NCI-H1105 (cell line): Measurements from ENCODE around the gene RPS21.

Experiments
- DNase-seq: peaks from one replicate; lab custom pipeline; 2025; lab: John Stamatoyannopoulos, UW

RPS21 gene

DNA sequence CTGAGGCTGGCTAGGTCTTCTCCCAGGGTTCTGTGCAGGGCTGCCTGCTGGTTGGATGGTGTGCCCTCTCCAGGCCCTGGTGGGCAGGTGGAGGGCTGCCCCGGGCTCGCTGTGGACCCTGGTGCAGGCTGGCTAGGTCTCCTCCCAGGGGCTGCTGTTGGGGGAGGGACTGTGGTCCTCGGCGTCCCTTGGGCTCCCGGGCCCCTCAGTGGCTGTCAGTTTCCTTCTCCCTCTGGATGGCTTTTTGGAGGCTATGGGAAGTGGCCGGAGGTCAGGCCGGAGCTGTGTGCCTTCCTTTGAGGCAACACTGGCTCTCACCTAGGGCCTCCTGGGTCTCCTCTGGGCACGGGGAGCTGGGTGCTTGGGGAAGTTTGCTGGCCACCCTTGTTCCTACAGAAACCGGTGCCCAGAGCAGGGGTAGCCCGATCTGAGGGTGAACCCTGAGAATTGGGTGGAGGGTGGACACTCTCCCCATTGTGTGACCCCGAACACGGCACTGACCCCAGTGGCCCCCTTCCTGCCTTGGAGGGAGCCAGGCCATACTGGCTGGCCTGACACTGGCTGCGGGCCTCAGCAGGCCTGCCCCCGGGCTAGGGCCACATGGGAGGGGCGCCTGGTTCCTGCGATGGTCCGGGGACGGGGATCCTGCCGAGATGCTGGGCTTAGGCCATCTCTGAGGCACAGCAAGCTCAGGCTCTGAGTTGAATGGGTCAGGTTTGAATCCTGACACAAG lies 24.0 kb downstream of the RPS21 start:
- DNase-seq: no peak

DNA sequence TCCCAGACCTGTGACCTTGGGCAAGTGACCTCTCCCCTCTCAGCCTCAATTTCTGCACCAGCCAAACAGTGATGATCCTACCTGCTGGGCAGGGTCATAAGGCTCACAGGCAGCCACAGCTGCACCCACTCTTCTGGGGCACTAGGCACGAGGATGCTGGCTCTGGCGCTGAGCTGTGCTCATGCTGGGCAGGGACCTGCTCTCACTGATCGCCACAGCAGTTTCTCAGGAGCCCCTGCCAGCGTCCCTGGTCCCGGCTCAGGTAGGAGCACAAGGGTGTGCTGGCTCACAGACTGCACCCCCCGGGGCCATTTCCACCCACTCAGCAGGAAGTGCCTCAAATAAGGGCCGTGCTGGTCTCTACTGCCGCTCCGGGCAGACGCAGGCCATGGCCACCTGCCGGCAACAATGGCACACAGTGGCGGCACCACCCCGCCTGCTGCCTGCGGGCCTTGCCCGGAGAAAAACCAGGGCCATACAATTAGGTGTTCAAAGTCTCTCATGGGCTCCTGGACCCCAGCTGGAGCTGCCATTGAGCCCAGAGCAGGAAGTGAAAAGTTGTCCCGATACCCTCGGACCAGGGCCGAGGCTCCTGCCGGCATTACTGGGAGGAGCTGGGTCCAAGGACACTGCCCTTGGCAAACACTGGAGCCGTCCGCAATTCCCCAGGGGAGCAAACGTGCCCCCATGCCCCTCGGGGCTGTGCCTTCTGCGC lies 24.7 kb downstream of the RPS21 start:
- no peak for DNase-seq

DNA sequence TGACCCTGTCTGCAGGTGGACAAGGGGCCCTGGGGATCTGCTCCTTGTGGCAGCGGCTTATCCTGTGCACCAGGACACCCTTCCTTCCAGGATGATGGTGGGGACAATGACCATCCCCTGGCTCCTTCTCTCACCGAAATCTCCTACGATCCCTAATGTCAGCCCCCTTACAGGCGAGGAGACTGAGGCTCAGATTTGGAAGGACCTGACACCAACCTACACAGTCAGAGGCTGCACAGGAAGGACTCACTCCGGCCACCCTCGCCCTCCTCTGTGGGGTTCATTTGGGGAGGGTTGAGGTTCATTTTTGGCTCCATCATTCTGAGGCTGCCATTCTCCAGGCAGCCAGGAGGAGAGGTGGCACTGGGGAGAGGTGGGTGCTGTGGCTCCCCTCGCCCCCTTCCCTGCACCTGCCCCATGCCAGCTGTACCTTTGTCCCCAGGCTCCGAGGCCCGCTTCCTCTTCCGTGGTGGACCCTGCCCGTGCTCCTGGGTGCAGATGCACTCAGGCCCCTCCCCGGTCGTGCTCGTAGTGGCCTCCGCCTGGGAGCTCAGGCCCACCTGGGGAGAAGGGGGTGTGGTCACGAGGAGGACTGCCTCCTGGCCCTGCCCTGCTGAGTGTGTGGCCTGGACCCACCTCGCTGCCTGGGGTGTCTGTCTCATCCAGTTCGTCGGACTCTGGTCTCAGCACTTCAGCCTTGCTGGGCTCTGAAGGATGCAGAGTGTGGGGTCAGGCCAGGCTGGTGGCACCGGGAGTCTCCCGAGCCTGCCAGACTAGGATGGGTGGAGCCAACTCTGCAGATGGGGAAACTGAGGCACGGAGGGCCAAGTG lies 25.5 kb downstream of the RPS21 start:
- no peak for DNase-seq

DNA sequence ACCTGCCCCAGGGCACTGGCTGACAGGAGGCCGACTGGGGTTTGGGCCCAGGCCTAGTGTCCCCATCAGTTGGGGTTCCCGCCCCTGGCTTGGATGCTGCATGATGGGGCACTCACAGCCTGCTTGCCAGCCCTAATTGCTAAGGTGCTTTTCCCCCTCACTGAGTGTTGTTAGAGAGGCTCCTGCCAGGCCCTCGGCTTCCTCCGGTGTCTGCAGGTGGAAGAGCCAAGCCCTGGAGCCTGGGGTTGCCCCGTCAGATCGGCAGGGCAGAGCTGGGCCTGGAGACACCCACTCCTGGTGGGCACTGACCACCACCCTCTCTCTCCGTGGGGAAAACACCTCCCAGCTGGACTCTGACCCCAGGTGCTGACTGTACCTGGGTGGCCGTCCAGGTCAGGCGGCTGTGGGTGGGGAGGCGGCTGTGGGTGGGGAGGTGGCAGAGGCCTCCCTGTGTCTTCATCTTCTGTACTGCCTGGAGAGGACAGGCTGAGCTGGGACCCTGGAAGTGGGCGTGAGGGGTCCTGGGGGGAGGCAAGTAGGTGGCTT lies 26.2 kb downstream of the RPS21 start:
- DNase-seq: no peak

DNA sequence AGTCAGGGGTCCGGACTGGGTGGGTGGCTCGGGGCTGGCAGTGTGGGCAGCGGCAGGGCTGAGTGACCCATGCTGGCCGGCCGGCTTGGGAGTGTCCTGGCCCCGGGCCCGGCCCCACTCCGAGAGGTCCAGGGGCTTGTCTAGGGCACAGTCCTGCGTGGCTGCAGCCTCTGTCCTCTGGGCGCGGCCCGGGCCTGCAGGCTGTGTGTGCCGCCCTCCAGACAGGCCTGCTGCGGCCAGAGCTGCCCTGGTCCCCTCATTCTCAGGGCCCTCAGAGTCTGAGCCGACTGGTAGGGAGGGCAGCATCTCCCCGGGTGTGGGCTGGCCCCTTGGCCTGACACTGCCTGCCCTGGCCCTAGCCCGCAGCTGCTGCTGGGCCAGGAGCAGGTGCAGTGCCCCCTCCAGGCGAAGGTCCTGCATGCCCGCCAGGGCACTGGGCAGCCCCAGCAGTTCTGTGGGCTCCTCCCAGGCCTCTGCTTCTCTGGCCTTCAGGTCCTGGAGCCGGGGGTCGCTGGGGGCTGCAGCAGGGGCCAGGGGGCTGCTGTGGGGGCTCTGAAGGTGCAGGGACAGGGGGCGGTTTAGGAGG lies 27.1 kb downstream of the RPS21 start:
- DNase-seq: no peak

DNA sequence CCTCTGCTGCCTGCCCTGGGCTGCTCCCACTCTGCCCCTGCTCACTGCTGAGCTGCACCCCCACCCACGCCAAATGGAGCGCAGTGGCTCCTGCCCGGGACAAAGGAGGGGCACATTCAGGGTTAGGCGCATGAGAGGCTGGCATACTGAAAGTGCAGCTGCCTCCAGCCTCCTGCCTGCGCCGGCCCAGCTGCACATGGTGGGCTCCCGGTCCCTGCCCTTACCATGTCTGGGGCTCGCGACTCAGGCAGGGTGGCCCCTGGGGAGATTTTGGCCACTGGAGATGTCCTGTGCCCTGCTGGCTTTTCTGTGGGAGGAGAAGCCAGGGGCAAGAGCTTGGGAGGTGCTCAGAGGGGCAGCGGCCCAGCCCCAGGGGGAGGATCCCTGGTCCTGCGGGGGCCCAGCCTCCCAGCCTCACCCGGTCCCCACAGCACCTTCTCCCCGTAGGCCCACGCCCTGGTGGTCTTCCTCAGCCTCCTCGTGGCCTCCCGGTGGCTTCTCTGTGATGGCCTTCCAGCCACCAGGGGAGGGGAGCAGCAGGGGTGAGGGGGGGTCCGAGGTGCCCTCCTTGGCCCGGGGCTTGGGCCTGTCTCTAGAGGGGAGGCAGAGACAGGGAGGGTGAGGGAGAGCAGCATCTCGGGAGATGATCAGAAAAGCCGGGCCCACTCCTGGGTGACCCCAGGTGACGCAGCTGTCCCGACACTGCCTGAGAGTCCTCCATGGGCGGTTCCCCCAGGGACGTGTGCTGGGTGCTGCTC lies 28.6 kb downstream of the RPS21 start:
- DNase-seq: no peak

DNA sequence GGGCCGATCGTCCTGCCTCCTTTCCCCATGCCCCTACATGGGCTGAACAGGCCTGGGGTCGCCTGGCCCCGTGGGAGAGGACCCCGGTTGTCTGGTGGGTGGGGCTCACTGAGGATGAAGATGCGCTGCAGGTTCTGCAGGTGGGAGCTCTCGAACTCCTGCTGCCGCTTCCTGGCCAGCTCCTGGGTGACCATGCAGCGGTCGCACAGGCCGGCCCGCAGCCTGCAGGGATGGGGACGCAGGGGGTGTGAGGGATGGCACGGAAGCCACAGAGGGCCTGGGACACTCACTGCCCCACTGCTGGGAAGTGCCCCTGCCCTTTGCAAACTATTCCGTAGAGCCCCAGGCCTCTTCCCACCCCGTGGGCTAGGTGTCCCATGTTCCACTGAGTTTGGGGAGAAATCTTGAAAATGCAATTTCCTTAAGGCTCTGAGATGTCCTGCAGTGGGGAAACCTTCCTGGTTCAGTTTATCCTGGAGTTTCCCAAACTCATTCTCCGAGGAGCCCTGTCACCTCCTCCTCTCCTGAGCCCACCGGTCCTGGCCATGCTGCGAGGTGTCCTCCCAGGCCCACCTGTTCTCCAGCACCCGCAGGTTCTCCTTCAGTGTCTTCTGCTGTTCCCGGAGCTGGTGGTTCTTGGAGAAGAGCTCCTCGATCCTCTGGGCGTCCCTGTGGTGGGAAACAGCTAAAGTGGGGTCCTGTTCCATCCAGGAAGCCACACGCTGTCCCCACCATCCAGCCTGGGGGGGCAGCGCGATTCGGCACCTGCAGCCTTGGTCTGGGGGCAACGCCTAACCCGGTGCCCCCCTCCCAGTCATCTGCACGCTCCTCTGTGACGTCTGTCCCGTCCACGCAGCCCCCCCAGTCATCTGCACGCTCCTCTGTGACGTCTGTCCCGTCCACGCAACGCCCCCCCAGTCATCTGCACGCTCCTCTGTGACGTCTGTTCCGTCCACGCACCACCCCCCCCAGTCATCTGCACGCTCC lies 30.0 kb downstream of the RPS21 start:
- no peak for DNase-seq

DNA sequence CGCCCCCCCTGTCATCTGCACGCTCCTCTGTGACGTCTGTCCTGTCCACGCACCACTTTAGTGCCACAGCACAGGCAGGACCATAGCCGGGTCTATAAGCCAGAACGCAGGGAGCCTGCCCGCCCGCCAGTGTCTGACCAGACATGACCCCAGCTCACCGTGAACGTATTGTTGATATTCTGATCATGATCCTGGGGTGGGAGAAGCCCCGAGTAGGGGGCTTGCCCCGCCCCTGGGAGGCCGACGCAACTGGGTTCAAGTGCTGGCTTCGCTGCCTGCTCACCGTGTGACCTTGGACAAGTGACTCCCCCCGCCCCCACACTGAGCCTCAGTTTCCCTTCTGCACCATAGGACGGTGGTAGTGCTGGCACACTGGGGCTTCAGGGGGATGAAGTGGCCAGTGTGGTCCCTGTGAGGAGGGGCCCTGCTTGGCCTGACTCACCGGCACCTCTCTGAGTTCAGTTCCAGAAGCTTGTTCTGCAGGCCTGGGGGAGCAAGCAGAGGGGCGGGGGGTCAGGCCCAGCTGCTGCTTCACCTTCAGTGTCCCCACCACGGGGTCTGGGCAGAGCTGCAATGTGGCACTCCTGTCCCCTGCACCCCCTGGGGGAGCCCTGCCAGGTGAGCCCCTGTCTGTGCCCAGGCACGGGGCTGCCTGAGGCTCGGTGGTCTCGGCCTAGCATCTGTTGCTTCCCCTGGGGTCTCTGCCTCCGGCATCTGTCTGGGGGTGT lies 31.2 kb downstream of the RPS21 start:
- DNase-seq: no peak

DNA sequence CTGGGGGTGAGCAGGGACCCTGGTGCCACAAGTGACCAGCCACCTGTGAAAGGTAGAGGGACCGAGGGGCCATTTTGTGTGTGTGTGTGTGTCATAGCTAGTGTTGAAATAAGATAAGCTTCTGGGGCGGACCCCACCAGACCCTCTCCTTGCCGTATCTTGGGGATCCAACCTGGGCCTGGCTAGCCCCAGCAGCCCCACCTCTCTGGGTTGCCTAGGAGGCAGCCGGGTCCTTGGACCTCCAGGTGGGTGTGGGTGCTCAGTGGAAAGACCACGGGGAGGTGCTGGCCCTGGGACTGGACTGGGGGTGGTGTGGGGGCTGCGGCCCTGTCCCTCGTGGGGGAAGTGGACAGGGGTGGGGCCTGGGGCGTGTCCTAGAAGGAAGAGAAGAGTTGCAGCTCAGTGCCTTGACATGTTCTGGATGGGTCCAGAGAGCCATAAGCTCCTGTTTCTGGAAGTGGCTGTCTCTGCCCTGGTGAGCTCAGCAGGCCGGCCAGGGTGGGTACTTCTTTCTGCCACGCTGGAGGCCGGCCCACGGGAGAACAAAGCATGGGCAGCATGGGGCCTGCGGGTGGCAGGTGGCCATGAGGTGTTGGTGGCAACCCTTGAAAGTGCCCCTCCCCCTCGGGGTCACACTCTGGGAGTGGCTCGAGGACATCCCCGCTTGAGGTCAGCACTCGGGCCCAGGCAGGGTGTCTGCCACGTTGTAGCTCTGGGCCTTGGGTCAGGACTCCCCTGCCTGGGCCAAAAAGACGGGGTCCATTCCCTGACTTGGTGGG lies 32.0 kb downstream of the RPS21 start:
- no peak for DNase-seq

DNA sequence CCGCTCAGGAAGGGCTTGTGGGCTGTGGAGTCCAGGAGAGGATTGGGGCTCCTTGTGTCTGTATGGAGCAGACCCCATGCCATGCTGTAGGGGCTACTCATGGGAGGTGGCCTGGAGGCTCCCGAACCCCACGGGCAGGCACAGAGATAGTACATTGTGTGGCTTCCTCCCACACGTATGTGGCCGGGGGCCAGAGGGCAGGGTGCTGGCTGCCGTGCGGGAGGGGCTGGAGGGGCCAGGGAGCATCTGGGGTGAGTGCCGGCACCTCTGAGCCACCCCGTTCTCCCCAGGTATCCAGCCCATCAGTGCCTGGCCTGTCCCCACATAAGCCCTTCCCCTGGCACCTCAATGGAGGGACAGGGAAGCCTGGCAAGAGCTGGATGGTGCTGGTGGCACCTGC lies 32.9 kb downstream of the RPS21 start:
- DNase-seq: no peak

DNA sequence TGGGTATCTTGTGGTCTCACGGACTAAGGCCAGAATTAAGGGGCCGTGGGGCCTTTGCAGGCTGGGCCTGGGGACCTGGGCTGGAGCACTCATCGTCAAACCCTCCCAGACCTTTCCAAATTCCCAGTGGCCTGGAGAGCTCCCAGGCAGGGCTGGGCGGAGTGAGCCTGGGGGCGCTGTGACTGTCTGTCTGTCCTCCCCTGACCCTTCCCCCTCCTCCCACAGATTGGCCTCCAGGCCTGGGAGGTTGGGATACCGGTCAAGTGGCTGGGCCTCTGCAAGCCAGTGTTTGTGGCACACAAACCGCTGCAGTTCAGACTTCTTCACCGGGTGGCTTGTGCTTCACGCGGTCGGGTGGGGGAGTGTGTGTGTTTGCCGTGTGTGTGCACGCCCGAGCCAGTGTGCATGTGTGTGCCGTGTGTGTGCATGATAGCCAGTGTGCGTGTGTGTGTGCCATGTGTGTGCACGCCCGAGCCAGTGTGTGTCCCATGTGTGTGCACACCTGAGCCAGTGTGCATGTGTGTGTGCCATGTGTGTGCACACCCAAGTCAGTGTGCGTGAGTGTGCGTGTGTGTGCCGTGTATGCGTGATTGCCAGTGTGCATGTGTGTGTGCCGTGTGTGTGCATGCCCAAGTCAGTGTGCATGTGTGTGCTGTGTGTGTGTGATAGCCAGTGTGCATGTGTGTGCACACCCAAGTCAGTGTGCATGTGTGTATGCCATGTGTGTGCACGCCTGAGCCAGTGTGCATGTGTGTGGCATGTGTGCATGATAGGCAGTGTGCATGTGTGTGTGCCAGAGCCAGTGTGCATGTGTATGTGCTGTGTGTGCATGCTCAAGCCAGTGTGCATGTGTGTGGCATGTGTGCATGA lies 34.2 kb downstream of the RPS21 start:
- no peak for DNase-seq

DNA sequence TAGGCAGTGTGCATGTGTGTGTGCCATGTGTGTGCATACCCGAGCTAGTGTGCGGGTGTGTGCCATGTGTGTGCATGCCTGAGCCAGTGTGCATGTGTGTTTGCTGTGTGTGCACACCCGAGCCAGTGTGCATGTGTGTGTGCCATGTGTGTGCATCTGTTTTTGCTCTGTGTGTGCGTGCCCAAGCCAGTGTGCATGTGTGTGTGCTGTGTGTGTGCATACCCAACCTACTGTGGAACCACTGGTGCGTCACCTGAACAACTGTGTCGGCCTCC lies 34.8 kb downstream of the RPS21 start:
- no peak for DNase-seq

DNA sequence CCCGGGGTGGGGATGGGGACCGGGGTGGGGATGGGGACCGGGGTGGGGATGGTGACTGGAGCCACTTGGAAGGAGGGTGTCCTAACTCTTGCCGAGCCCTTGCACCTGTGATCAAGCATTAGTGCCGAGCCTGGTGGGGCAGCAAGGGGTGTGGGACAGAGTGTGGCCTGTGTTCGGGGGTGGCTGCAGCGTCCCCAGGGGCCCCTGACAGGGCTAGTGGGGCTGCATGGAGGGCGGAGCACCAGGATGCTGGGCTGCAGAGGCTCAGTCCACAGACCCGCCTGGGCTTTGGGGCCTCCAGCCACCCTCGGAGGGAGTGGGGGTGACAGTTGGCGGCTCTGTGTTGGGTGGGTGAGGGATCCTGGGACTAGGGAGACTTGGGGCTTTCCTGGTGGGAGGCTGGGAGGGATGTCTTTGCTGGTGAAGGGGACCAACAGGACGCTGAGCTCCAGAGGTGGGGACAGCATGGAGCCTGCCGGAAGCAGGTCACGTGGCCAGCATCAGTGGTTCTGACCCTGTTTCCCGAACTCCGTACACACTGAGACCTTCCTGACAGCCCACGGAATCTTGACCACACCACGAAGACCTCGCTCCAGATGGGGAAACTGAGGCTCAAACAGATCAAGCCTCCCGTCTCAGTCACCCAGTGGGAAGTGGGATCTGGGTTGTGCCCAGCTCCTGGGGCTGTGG lies 35.9 kb downstream of the RPS21 start:
- no peak for DNase-seq

DNA sequence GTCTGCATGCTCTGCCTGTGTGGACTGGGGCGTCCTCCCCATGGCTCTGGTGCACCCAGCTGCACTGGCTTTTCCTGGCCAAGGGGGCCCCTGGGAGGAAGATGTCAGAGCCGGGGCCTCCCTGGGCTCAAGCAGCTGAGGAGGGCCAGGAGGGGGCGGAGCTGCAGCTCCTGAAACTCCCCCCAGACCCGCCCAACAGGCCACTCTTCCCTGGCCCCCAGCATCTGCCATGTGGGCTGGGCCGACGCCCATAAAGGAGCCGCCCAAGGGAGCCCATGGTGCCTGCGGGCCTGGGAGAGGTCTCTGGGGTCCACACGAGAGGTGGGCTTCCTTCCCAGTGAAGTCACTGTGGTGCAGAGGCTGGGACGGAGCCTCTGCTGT lies 36.4 kb downstream of the RPS21 start:
- no peak for DNase-seq

DNA sequence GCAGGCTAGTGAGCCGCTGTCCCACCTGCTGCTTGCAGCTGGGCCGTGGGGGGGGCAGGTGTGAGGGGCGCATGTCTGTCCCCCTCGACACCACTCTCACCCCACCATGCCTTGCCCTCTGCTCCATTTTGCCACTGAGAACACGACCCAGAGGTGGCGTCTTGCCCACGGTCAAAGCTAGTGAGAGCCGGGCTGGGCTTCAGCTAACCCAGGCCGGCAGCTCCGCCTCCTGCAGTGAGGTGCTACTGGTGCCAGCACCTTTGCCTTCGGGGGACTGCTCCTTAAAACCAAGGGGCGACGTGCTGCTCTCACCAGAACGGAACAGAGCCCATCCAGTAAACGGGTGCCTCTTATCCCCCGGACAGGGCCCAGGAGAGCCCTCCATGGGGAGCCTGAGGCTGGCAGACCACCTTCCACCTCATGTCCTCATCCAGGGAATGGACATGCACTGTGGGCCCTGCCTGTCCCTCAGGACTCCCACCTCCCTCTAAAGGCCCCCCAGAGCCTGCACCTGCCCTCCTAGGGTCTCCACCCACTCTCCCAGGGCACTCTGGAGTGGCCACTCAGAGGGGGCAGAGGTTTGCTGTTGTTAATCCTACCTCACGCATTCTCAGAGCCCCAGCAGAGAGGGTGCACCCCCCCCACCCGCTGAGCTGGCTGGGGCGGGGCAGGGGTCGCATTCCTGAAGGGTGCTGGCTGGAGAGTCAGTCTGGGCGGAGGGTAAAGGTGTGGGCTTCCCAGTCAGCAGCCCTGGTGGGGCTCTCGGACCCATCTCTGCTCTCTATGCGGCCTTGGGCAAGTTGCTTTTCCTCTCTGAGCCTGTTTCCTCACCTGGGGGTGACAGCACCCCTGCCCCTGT lies 37.6 kb downstream of the RPS21 start:
- no peak for DNase-seq

DNA sequence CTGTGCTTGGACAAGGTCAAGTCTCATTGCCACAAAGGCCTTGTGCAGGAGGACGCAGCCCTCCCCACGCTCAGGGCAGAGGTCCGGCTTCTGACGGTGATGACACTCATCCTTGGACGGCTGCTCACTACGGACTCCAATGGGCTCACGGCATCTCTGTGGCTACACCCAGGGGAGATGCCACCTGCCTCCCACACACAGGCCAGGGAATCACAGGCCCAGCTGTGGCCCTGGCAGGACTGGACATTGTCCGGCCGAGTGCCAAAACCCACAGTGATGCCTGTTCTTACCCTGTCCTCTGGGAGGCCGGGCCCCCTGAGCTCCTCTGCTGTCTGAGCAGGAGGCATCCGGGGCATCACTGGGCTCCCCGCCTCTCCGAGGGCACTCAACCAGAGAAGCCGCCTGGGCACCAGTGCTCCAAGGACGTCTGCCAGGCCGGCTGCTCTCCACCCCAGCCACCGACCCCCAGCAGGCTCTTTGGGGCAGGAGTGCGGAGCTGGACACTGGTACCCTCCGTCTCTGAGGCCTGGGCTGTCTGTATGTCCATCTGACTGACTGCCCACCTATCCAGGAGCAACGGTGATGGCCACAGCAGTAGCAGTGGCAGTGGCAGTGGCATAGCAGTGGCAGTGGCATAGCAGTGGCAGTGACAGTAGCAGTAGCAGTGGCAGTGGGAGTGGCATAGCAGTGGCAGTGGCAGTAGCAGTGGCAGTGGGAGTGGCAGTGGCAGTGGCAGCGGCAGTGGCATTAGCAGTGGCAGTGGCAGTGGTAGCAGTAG lies 38.6 kb downstream of the RPS21 start:
- no peak for DNase-seq
